Activated naive CD8-positive, alpha-beta T cell treated with anti-CD3 and anti-CD28 coated beads, Interleukin-2, amount 50 U/mL, for 16 hours (primary cell): Measurements from ENCODE around the gene PROSER3.
"Not testable (repeated sequence)": the region's sequence is repeated elsewhere in the genome, so short reads cannot be mapped to it uniquely, and the experiment has no call there.

Experiments used
- DNase-seq: peaks from one replicate; pipeline ENCODE4 v3.0.0-alpha.2; 2020; ENCODE audit warnings: low read depth, low spot score

Gene PROSER3

GRCh38 chr19:35722461-35722860 is 35.5 kb upstream of the PROSER3 start:
- DNase-seq, result no peak

- DNase-seq, result no peak
These were observed 35.1 kb upstream of the PROSER3 start for GRCh38 chr19:35722897-35723296.

GRCh38 chr19:35723671-35724070 is 34.3 kb upstream of the PROSER3 start:
- DNase-seq, result no peak

- DNase-seq, result not testable (repeated sequence)
These were observed 33.8 kb upstream of the PROSER3 start for GRCh38 chr19:35724132-35724531.

GRCh38 chr19:35724560-35724959 is 33.4 kb upstream of the PROSER3 start:
- DNase-seq, result no peak

GRCh38 chr19:35725216-35725861 is 32.6 kb upstream of the PROSER3 start:
- no peak for DNase-seq

GRCh38 chr19:35727053-35727955 is 30.7 kb upstream of the PROSER3 start:
- DNase-seq, result no peak

- no peak for DNase-seq
These were observed 29.8 kb upstream of the PROSER3 start for GRCh38 chr19:35727956-35728706.

GRCh38 chr19:35729021-35729420 is 29.0 kb upstream of the PROSER3 start:
- DNase-seq, result no peak

- no peak for DNase-seq
These were observed 28.2 kb upstream of the PROSER3 start for GRCh38 chr19:35729763-35730162.

GRCh38 chr19:35730326-35730725 is 27.6 kb upstream of the PROSER3 start:
- DNase-seq, result no peak

GRCh38 chr19:35731353-35731752 is 26.6 kb upstream of the PROSER3 start:
- no peak for DNase-seq

GRCh38 chr19:35731779-35732405 is 26.1 kb upstream of the PROSER3 start:
- DNase-seq, result no peak

- no peak for DNase-seq
These were observed 25.3 kb upstream of the PROSER3 start for GRCh38 chr19:35732540-35733179.

GRCh38 chr19:35733180-35734125 is 24.5 kb upstream of the PROSER3 start:
- DNase-seq, result no peak

GRCh38 chr19:35734273-35734672 is 23.7 kb upstream of the PROSER3 start:
- DNase-seq, result no peak

- no peak for DNase-seq
These were observed 23.1 kb upstream of the PROSER3 start for GRCh38 chr19:35734889-35735288.

- no peak for DNase-seq
These were observed 20.8 kb upstream of the PROSER3 start for GRCh38 chr19:35736913-35737886.
